OCI-LY1 (cell line): ENCODE measurements around the gene SETDB1.

Experiments used
- H2AFZ ChIP-seq: fragments of 200-600 bp; sonication (generic), shearing (Covaris generic); 2 replicates; pipeline ENCODE4 v1.6.0; 2014; ENCODE audit warnings: antibody characterized with exemption, mild to moderate bottlenecking, low read length
- H3F3A ChIP-seq: fragments of 200-600 bp; sonication (generic), shearing (Covaris generic); 2 replicates; pipeline ENCODE4 v1.6.0; 2014; ENCODE audit warnings: mild to moderate bottlenecking, antibody characterized with exemption, low read length, moderate library complexity; ENCODE audit not compliant: insufficient read depth
- H3K27ac ChIP-seq: fragments of 200-600 bp; sonication (generic); 2 replicates; pipeline ENCODE4 v1.5.1; 2014; ENCODE audit warnings: low read length, mixed run types, mild to moderate bottlenecking, low read depth; ENCODE audit not compliant: poor library complexity, severe bottlenecking
- H3K27me3 ChIP-seq: fragments of 200-600 bp; sonication (generic); 2 replicates; pipeline ENCODE4 v1.6.0; 2014; ENCODE audit warnings: antibody characterized with exemption, mild to moderate bottlenecking, low read length, moderate library complexity; ENCODE audit not compliant: insufficient read depth
- H3K36me3 ChIP-seq: fragments of 200-600 bp; sonication (generic); 2 replicates; pipeline ENCODE4 v1.6.1; 2014; ENCODE audit warnings: mild to moderate bottlenecking, antibody characterized with exemption, low read length, moderate library complexity, mixed read lengths; ENCODE audit not compliant: insufficient read depth
- H3K4me1 ChIP-seq: fragments of 200-600 bp; sonication (generic); 2 replicates; pipeline ENCODE4 v1.5.1; 2014; ENCODE audit warnings: mild to moderate bottlenecking, low read length, moderate library complexity; ENCODE audit not compliant: insufficient read depth, severe bottlenecking
- H3K4me2 ChIP-seq: fragments of 200-600 bp; sonication (generic), shearing (Covaris generic); 2 replicates; pipeline ENCODE4 v1.6.1; 2014; ENCODE audit warnings: low read length
- H3K4me3 ChIP-seq: fragments of 200-600 bp; sonication (generic); 2 replicates; pipeline ENCODE4 v1.5.1; 2014; ENCODE audit warnings: low read length, low read depth, mild to moderate bottlenecking, mixed read lengths; ENCODE audit not compliant: poor library complexity, severe bottlenecking
- H3K79me2 ChIP-seq: fragments of 200-600 bp; shearing (Covaris generic); 2 replicates; pipeline ENCODE4 v1.6.1; 2016; ENCODE audit warnings: mixed run types, low read length, mixed read lengths; ENCODE audit not compliant: insufficient read depth
- H3K9ac ChIP-seq: fragments of 200-600 bp; sonication (generic), shearing (Covaris generic); 2 replicates; pipeline ENCODE4 v1.6.1; 2014; ENCODE audit warnings: mild to moderate bottlenecking, low read length, mixed read lengths
- H3K9me2 ChIP-seq: fragments of 200-600 bp; sonication (generic), shearing (Covaris generic); 2 replicates; pipeline ENCODE4 v1.6.1; 2014; ENCODE audit warnings: low read depth, mild to moderate bottlenecking, low read length, mixed read lengths
- H3K9me3 ChIP-seq: fragments of 200-600 bp; shearing (Covaris generic); 2 replicates; pipeline ENCODE4 v1.6.1; 2014; ENCODE audit warnings: low read length, mixed read lengths
- H4K20me1 ChIP-seq: fragments of 200-600 bp; sonication (generic), shearing (Covaris generic); 2 replicates; pipeline ENCODE4 v1.6.0; 2016; ENCODE audit warnings: mild to moderate bottlenecking, low read length; ENCODE audit not compliant: insufficient read depth
- EZH2 ChIP-seq: fragments of 200-600 bp; sonication (generic), shearing (Covaris generic); IDR thresholded peaks from 2 replicates; pipeline ENCODE4 v1.8.0; 2017; ENCODE audit warnings: borderline replicate concordance, mixed run types, mild to moderate bottlenecking, antibody characterized with exemption, low read length, moderate library complexity, mixed read lengths
- TF ChIP-seq, protein P1 (sequence below): fragments of 200-600 bp; sonication (generic), shearing (Covaris generic); IDR thresholded peaks from 2 replicates; pipeline ENCODE4 v1.5.1; 2017; ENCODE audit warnings: mild to moderate bottlenecking, antibody characterized with exemption, low read length, moderate library complexity, mixed read lengths

SETDB1 gene

DNA sequence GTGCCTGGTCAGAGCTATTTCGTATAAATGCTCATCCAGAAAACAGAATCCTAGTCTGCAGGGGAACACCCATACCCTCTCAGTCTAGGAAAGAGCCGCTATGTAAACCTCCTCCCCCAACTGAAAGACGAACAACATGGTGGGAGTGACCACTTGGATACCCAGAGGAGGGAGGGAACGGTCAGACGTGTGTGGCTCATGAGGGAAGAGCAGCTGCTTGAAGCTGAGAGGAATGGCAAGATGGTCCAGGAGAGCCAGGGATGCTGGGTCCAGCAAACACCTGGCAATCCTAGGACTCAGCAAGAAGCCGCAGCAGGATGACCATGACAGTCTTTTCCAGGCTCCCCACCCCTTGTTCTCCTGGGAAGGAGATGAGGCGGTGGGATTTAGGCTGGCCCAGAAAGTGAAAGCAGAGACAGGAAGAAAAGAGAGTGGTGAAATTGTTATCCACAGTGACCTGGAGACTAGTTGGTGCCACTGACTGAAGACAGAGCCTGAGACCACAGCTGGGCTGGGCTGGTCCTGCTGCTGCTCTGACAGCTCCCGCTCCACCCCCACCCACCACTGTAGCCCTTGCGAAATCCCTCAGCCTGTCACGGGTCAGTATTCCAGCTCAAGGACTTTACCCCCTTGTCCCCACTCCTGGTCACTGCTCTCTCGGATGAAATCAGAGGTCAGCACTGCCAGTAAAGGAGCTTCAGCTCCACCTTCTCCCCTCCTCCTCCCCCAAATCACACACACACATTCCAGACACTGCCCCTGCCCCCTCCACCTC, 44.8 kb downstream of the SETDB1 start:
- H2AFZ ChIP-seq, result no peak overlapping the region
- H4K20me1 ChIP-seq, result no peaks in the 10 kb centered on the region
- peaks cover 29% of the 10 kb centered on the region for H3K36me3 ChIP-seq
- H3K4me1 ChIP-seq, result peaks cover 30% of the 10 kb centered on the region
- peaks cover 23% of the 10 kb centered on the region for H3K79me2 ChIP-seq
- H3K27ac ChIP-seq, result no peak overlapping the region
- H3F3A ChIP-seq, result no peaks in the 10 kb centered on the region; the same call in 1 of the 2 replicates
- no peaks in the 10 kb centered on the region for H3K27me3 ChIP-seq
- no peaks in the 10 kb centered on the region for H3K9me2 ChIP-seq
- H3K4me2 ChIP-seq, result no peak overlapping the region
- no peak for TF ChIP-seq EZH2
- TF ChIP-seq, protein P1, sequence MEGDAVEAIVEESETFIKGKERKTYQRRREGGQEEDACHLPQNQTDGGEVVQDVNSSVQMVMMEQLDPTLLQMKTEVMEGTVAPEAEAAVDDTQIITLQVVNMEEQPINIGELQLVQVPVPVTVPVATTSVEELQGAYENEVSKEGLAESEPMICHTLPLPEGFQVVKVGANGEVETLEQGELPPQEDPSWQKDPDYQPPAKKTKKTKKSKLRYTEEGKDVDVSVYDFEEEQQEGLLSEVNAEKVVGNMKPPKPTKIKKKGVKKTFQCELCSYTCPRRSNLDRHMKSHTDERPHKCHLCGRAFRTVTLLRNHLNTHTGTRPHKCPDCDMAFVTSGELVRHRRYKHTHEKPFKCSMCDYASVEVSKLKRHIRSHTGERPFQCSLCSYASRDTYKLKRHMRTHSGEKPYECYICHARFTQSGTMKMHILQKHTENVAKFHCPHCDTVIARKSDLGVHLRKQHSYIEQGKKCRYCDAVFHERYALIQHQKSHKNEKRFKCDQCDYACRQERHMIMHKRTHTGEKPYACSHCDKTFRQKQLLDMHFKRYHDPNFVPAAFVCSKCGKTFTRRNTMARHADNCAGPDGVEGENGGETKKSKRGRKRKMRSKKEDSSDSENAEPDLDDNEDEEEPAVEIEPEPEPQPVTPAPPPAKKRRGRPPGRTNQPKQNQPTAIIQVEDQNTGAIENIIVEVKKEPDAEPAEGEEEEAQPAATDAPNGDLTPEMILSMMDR, result no peak
- H3K9ac ChIP-seq, result no peak overlapping the region
- no peak overlapping the region for H3K4me3 ChIP-seq
- no peaks in the 10 kb centered on the region for H3K9me3 ChIP-seq

DNA sequence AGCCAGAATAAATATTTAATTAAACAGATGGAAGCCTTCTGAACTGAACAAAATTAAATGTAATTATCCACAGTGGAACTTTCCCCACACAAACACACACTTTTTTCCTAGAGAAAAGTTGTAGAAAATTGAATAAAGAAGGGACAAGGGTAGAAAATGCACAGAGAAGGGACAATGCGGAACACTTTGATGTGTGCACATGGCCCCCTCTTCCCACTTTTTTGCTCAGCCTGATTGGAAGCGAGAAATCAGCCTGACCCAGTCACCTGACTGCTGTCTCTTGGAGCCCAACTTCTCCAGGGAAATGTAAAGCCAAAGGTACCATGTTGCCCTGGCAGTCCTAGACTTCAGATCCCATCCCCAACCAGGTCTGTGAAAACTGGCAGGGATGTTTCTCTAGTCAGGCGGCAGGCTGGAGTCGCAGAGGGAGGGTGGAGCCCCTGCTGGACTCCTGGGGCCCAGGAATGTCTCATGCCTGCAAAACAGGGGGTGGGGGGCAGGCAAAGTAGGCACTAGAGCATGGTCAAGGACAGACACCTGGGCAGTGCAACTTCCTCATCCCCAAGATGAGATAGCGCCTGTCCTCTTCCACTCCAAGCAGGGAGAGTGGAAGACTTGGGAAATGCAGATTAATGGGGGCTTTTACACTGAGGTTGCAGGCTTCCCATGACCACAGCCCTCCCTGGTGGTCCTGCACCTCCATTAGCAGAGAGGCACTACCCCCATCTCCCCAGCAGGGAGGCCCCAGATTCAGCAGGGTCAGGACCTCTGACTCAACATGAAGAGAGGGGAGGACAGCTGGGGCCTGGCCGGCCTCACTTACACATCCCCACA, 45.6 kb downstream of the SETDB1 start:
- Histone ChIP-seq H3K4me1 (peaks cover 30% of the 10 kb centered on the region), H3K79me2 (peaks cover 23% of the 10 kb centered on the region), H4K20me1 (no peaks in the 10 kb centered on the region), H3K4me2 (peak overlapping the region; percentile 87), H2AFZ (no peak overlapping the region), H3K9me3 (no peaks in the 10 kb centered on the region), H3K27me3 (no peaks in the 10 kb centered on the region; the same call in 1 of the 2 replicates), H3K4me3 (peak overlapping the region; percentile 88), H3F3A (no peaks in the 10 kb centered on the region; the same call in 1 of the 2 replicates), H3K36me3 (peaks cover 21% of the 10 kb centered on the region), H3K9ac (peak overlapping the region; percentile 3; the same call in 1 of the 2 replicates), H3K9me2 (no peaks in the 10 kb centered on the region), H3K27ac (peak overlapping the region; percentile 11)
- TF ChIP-seq, protein P1, result peak; percentile 14; the same call in 1 of the 2 replicates
- no peak for TF ChIP-seq EZH2

DNA sequence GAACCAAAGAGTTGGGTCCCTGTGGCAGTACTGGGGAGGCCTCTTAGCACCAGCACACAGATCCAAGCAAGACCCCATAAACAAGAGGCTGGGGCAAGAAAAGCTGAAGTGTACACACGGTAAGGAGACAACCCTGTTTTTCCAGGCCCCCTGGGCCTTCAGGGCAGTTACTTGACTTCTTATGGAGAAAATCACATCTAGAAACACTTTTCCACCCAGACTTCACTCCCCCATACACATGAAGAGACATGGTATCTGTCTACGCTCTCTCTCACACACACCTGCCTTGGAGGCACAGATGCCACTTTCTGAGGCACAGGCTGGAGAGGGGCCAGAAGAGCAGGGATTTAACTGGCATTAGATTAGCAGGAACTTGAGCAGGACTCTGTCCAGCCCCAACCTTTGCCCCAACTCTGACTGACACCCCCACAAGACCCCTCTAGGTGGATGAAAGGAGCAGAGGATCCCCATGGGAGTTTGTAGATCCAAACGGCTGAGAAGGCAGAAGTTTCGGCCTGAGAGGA, 46.3 kb downstream of the SETDB1 start:
- H3K9ac ChIP-seq, result peak overlapping the region; percentile 88
- peak overlapping the region; percentile 11 for H3K27ac ChIP-seq
- no peaks in the 10 kb centered on the region for H3K9me2 ChIP-seq
- no peak overlapping the region for H2AFZ ChIP-seq
- H3K36me3 ChIP-seq, result peaks cover 14% of the 10 kb centered on the region; the same call in 1 of the 2 replicates
- H3K9me3 ChIP-seq, result no peaks in the 10 kb centered on the region
- H3K27me3 ChIP-seq, result no peaks in the 10 kb centered on the region; the same call in 1 of the 2 replicates
- peaks cover 23% of the 10 kb centered on the region for H3K79me2 ChIP-seq
- peak overlapping the region; percentile 88 for H3K4me3 ChIP-seq
- no peaks in the 10 kb centered on the region for H4K20me1 ChIP-seq
- H3F3A ChIP-seq, result no peaks in the 10 kb centered on the region; the same call in 1 of the 2 replicates
- peak overlapping the region; percentile 87 for H3K4me2 ChIP-seq
- H3K4me1 ChIP-seq, result peaks cover 37% of the 10 kb centered on the region
- TF ChIP-seq, protein P1, result no peak; the same call in 1 of the 2 replicates
- no peak for TF ChIP-seq EZH2
